ENCODE measurements around the gene ARHGAP32.
"Not testable (repeated sequence)": the region's sequence is repeated elsewhere in the genome, so short reads cannot be mapped to it uniquely, and the experiment has no call there.

ARHGAP32 gene

DNA sequence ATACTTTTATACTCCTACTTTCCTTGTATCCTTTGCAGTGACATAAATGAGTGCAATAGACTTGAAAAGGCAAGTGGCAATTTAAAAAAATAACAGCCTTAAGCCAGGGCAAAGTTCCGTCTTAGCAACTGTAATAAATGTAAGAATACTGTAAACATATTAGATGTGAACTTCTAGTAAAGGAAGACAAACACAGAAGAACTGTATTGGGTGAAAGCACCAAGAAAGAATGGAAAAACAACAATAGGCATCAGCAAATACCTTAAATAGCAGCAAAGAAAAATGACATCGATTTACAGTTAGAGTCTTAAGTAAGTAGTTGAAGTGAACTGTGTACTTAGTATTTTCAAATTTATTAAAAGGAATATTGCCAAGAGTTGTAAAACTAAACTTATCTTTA lies 174.0 kb downstream of the ARHGAP32 start:
- DNase-seq = no peak

- no peak for DNase-seq
These were observed 178.2 kb downstream of the ARHGAP32 start for GRCh38 chr11:129013737-129014475.

GRCh38 chr11:129012880-129013279 lies 179.2 kb downstream of the ARHGAP32 start:
- no peak for DNase-seq

DNA sequence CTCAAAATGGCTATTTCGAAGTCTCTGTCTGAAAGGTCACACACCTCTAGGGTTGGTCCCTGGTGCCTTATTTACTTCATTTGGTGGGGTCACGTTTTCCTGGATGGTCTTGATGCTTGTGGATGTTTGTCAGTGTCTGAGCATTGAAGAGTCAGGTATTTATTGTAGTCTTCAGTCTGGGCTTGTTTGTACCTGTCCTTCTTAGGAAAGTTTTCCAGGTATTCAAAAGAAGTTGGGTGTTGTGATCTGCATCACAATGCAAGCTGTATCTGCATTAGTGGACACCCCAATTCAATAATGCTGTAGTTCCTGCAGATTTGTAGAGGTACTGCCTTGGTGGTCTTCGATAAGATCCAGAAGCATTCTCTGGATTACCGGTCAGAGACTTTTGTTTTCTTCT lies 186.0 kb downstream of the ARHGAP32 start:
- DNase-seq = no peak

DNA sequence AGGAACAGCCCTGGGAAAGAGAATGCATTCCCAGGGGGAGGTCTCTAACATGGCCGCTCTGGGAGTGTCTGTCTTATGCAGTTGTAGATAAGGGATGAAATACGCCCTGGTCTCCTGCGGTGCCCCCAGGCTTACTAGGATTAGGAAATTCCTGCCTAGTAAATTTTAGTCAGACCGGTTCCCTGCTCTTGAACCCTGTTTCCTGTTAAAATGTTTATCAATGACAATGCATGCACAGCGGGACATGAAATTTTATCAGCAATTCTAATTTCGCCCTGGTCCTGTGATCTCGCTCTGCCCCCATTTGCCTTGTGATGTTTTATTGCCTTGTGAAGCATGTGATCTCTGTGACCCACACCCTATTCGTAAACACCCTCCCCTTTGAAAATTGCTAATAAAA lies 193.0 kb downstream of the ARHGAP32 start:
- not testable (repeated sequence) for DNase-seq

- DNase-seq = no peak
These were observed 203.7 kb downstream of the ARHGAP32 start for GRCh38 chr11:128988242-128988970.

DNA sequence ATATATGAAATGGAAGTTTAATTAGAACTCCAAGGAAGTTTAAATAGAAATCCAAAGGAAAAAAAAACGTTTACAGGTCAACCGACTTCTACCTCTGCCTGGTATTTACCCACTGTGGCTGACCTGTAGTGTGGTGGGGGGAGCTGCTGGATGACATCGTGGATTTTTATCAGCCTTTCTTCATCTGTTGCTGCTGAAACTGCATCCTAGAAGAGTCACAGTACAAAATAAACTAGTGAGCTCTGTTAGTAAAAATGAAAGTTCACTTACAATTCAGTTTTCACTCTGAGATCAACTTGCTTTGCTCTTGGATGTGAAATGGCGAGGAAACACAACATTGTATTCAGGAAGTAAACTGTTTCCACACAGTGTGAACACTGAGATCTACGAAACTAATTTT lies 206.2 kb downstream of the ARHGAP32 start:
- no peak for DNase-seq

- no peak for DNase-seq
These were observed 209.1 kb downstream of the ARHGAP32 start for GRCh38 chr11:128983023-128983422.

DNA sequence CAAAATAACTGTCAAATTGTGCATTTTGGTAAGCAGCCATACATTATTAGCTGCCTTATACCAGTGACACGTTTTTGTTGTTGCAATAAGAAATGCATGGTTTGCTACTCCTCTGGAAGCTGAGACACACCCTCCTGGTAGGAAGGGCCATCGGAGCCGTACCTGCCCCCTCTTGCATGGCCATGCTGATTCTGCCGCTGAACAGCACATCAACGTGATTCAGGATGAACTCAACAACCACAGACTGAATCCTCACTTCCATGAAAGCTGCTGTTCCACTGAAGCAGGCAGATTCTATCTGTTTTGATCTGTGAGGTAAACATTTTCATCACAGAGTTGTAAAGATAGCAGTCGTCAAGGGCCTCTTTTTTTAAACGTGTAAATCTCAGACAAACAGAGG lies 210.9 kb downstream of the ARHGAP32 start:
- DNase-seq = no peak

GRCh38 chr11:128970598-128971190 lies 221.4 kb downstream of the ARHGAP32 start:
- no peak for DNase-seq

DNA sequence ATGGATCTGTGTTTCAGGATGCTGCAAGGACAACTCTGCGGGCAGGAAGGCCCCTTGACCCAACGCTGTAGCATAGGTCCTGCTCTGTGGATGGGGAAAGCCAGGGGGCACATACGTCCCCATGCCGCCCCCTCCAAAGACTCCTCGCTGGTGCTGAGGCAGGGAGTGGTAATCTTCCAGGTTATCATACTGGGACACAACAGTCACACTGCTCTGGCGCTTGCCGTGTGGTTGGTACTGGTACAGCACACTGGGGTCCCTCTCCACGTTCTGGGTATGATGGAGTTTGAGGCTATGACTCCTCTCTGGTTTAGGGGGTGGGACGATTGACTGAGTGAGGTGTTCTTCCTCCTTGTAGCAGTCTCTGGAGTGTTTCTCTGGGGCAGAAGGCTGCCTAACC lies 223.2 kb downstream of the ARHGAP32 start:
- DNase-seq = no peak

GRCh38 chr11:128967578-128967977 lies 224.5 kb downstream of the ARHGAP32 start:
- no peak for DNase-seq

GRCh38 chr11:128965485-128965884 lies 226.6 kb downstream of the ARHGAP32 start:
- no peak for DNase-seq

GRCh38 chr11:128964463-128964930 lies 227.6 kb downstream of the ARHGAP32 start:
- DNase-seq = peak; percentile 87

GRCh38 chr11:128963744-128964325 lies 228.3 kb downstream of the ARHGAP32 start:
- DNase-seq = peak; percentile 87

GRCh38 chr11:128962896-128963295 lies 229.2 kb downstream of the ARHGAP32 start:
- peak; percentile 90 for DNase-seq

DNA sequence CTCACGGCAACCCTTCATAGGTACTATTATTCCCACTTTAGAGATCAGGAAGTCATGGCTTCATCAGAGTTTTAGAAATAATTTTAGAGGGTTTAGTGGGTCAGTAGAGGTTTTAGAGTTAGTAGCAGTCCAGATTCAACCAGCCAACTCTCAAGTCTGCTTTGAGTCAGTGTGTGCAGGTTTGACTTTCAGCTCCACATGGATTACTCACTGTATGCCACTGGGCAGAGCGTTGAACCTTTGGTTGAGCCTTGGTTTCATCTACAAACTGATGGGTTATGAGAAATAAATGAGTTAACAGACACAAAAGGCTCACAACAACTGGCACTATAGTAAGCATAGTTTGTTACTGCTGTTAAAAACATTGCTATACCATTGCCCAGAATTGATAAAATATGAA lies 230.5 kb downstream of the ARHGAP32 start:
- DNase-seq = no peak

- no peak for DNase-seq
These were observed 235.0 kb downstream of the ARHGAP32 start for GRCh38 chr11:128957202-128957482.

GRCh38 chr11:128956401-128957201 lies 235.5 kb downstream of the ARHGAP32 start:
- no peak for DNase-seq

DNA sequence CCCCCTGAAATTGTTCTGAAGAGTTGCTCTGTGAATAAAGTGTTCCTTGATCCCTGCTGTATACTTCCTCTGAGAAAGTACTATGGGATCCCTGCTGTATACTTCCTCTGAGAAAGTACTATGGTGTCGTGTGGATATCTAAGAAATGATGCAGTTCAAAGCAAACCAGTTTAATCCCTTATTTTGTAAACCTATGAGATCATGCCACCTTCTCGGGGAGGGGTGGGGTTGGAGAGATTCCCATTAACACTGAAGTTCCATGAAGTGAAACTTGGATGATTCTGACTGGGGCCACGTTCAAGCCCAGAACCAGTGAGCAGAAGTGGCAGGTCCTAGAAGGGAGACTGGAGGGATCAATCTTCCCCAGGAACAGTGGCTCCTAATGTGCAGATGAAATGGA lies 236.5 kb downstream of the ARHGAP32 start:
- DNase-seq = no peak

DNA sequence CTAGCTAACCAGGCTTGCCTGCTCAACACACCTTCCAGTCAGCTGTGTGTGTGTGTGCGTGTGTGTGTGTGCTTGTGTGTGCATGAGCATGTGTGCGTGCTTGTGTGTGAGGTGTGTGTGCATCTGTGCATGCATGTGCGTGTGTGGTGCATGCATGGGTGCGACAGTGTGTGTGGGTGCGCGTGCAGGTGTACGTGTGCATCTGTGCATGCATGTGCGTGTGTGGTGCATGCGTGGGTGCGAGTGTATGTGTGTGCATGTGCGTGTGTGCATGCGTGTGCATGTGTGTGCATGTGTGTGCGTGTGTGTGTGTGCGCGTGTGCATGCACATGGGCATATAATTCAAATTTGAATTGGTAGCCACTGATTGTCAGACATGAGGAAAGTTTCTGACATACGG lies 239.0 kb downstream of the ARHGAP32 start:
- DNase-seq = no peak

- DNase-seq = no peak
These were observed 242.2 kb downstream of the ARHGAP32 start for GRCh38 chr11:128949791-128950454.
